ENCODE measurements around the gene SUCNR1.

- no peak for TF ChIP-seq ZNF274 (IDR thresholded peaks at IDR 0.05; ENCODE audit: low read depth, low read length)
- TF ChIP-seq YY1 (IDR thresholded peaks at IDR 0.05; ENCODE audit: insufficient read depth, insufficient read length), result no peak
- TF ChIP-seq SUZ12 (IDR thresholded peaks at IDR 0.05; ENCODE audit: extremely low read depth, insufficient read depth, insufficient read length), result no peak
Measured at GRCh38 chr3:151837057-151837456, 36.4 kb upstream of the SUCNR1 start.

All from NT2/D1 (cell line).